HepG2 (cell line): ENCODE data around the gene TMEM219. TPM values are rescaled to one million over a fixed set of nuclear protein-coding genes. Genes with fewer than 3 reads are reported as not detected.

Source experiments
- CBX1 ChIP-seq: IDR thresholded peaks from one replicate; pipeline ENCODE4 v1.6.1; 2016; ENCODE audit warnings: antibody characterized with exemption, low read depth
- IRX3 ChIP-seq: sonication (generic); formaldehyde crosslinking; IDR thresholded peaks from 2 replicates; pipeline ENCODE4 v1.8.1; 2023; ENCODE audit warnings: mild to moderate bottlenecking, low read depth, missing genetic modification reagents, borderline replicate concordance
- KLF15 ChIP-seq: sonication (generic); formaldehyde crosslinking; IDR thresholded peaks from 2 replicates; pipeline ENCODE4 v1.8.1; 2023; ENCODE audit warnings: borderline replicate concordance, mild to moderate bottlenecking, inconsistent platforms, missing genetic modification reagents, mixed read lengths
- MTA1 ChIP-seq: sonication (generic); formaldehyde crosslinking; IDR thresholded peaks from 2 replicates; pipeline ENCODE4 v1.4.0; 2020; ENCODE audit warnings: missing genetic modification reagents, mild to moderate bottlenecking, borderline replicate concordance
- RNF2 ChIP-seq: fragments of 450-650 bp; conservative IDR thresholded peaks from 2 replicates; pipeline ENCODE4 v1.6.1; 2016; ENCODE audit warnings: low read depth
- SOX5 ChIP-seq: IDR thresholded peaks from 2 replicates; pipeline ENCODE4 v1.6.1; 2016; ENCODE audit warnings: borderline replicate concordance
- STAT6 ChIP-seq: sonication (generic); formaldehyde crosslinking; IDR thresholded peaks from 2 replicates; pipeline ENCODE4 v1.4.0; 2020; ENCODE audit warnings: missing genetic modification reagents, mild to moderate bottlenecking, borderline replicate concordance
- TBX2 ChIP-seq: sonication (generic); formaldehyde crosslinking; IDR thresholded peaks from 2 replicates; pipeline ENCODE4 v1.5.0; 2020; ENCODE audit warnings: missing genetic modification reagents, mild to moderate bottlenecking, borderline replicate concordance
- TGIF2 ChIP-seq: IDR thresholded peaks from 2 replicates; pipeline ENCODE4 v1.6.1; 2016; ENCODE audit warnings: control low read depth, missing compliant biosample characterization
- UBTF ChIP-seq: sonication (generic); formaldehyde crosslinking; IDR thresholded peaks from 2 replicates; pipeline ENCODE4 v1.4.0; 2020; ENCODE audit warnings: mild to moderate bottlenecking, missing genetic modification reagents
- ZC3H13 ChIP-seq: sonication (generic); formaldehyde crosslinking; IDR thresholded peaks from 2 replicates; pipeline ENCODE4 v1.8.1; 2023; ENCODE audit warnings: mild to moderate bottlenecking, missing genetic modification reagents, moderate library complexity
- ZFYVE20 ChIP-seq: sonication (generic); formaldehyde crosslinking; IDR thresholded peaks from 2 replicates; pipeline ENCODE4 v1.8.0; 2023; ENCODE audit warnings: low read depth, mild to moderate bottlenecking, moderate library complexity, missing genetic modification reagents, borderline replicate concordance
- ZNF121 ChIP-seq: sonication (generic); formaldehyde crosslinking; IDR thresholded peaks from 2 replicates; pipeline ENCODE4 v1.5.0; 2020; ENCODE audit warnings: mild to moderate bottlenecking, missing genetic modification reagents
- ZNF225 ChIP-seq: sonication (generic); formaldehyde crosslinking; IDR thresholded peaks from 2 replicates; pipeline ENCODE4 v1.4.0; 2020; ENCODE audit warnings: mild to moderate bottlenecking, missing genetic modification reagents
- ZNF609 ChIP-seq: sonication (generic); formaldehyde crosslinking; IDR thresholded peaks from 2 replicates; pipeline ENCODE4 v1.4.0; 2020; ENCODE audit warnings: mild to moderate bottlenecking, missing genetic modification reagents, borderline replicate concordance
- ZNF749 ChIP-seq: sonication (generic); formaldehyde crosslinking; IDR thresholded peaks from 2 replicates; pipeline ENCODE4 v1.8.0; 2022; ENCODE audit warnings: mild to moderate bottlenecking, missing genetic modification reagents, moderate library complexity, borderline replicate concordance
- ZNF883 ChIP-seq: sonication (generic); formaldehyde crosslinking; IDR thresholded peaks from 2 replicates; pipeline ENCODE4 v1.5.1; 2020; ENCODE audit warnings: mild to moderate bottlenecking, missing genetic modification reagents; ENCODE audit errors: not compliant biosample characterization
- polyA plus RNA-seq, 8 experiments: library from polyadenylated mRNA; depleted of rRNA in 3 of 8; stranded (reverse) in 7 of 8; unstranded in 1 of 8; fragments of >200 nt; fragmentation: Illumina TruSeq in 4 of 8; extraction: Trizol in 4 of 8; gene quantifications; 2 replicates each; pipeline versions ENCODE4 v1.2.1 to v1.2.3, GENCODE V29; 2011 to 2016; ENCODE audit warnings: low read depth in 4 of 8, missing spikeins in 1 of 8, mixed read lengths in 1 of 8; ENCODE audit not compliant: insufficient read depth in 1 of 8
- total RNA-seq, 5 experiments: library from RNA; depleted of rRNA; stranded (reverse); fragments of >200 nt; fragmentation: Illumina TruSeq; extraction: Trizol; gene quantifications; 2 replicates each; pipeline ENCODE4 v1.2.3, GENCODE V29; 2016; ENCODE audit warnings: low read depth in 1 of 5

The TMEM219 gene
- total and polyA plus RNA-seq, 2 of the 13 experiments (the other 11 are each of a cell fraction or from before 2014, with no cell fraction given) = 105 to 115 TPM

- TF ChIP-seq IRX3 (CRISPR knock-in tag) (peak; percentile 48; the same call in 1 of the 2 replicates), ZC3H13 (CRISPR knock-in tag) (peak; percentile 93), TBX2 (CRISPR knock-in tag) (peak; percentile 84), ZNF121 (0 out of 2 replicates have a peak, but pooled peaks have one; percentile 8), ZNF225 (CRISPR knock-in tag) (0 out of 2 replicates have a peak, but pooled peaks have one; percentile 33), KLF15 (peak; percentile 76), UBTF (CRISPR knock-in tag) (peak; percentile 54), ZNF749 (CRISPR knock-in tag) (peak; percentile 88; the same call in 1 of the 2 replicates), STAT6 (CRISPR knock-in tag) (no peak), ZFYVE20 (CRISPR knock-in tag) (no peak), ZNF609 (CRISPR knock-in tag) (peak; percentile 59; the same call in 1 of the 2 replicates), MTA1 (CRISPR knock-in tag) (peak; percentile 73; the same call in 1 of the 2 replicates), RNF2 (peak; percentile 86), ZNF883 (CRISPR knock-in tag) (peak; percentile 96), TGIF2 (CRISPR knock-in tag) (peak; percentile 79), CBX1 (no peak), SOX5 (CRISPR knock-in tag) (peak; percentile 72)
Observed at GRCh38 chr16:29973384-29974246, 11.7 kb downstream of the TMEM219 start, which contains the start of gene TAOK2 (continued).
